HCEC 1CT (cell line): Measurements from ENCODE around the gene CAMK2D.
"Not testable (repeated sequence)": the region's sequence is repeated elsewhere in the genome, so short reads cannot be mapped to it uniquely, and the experiment has no call there.

ENCODE experiments used
- DNase-seq: peaks from one replicate; pipeline ENCODE4 v3.0.0-alpha.2; 2017

CAMK2D gene

DNA sequence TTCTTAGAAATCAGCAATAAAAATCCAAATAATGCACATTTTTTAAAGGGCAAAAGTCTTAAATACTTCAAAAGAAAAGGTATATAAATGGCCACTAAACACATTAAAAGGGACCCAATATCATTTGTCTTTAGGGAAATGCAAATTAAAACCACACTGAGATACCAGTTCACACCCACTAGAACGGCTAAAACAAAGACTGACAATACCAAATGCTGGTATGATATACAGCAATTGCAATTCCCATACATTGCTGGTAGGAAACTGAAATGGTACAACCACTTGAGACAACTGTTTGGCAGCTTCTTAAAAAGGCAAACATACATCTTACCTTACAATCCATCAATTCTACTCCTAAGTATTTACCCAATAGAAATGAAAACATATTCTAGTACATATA, 33.7 kb downstream of the CAMK2D start:
- DNase-seq, result no peak

DNA sequence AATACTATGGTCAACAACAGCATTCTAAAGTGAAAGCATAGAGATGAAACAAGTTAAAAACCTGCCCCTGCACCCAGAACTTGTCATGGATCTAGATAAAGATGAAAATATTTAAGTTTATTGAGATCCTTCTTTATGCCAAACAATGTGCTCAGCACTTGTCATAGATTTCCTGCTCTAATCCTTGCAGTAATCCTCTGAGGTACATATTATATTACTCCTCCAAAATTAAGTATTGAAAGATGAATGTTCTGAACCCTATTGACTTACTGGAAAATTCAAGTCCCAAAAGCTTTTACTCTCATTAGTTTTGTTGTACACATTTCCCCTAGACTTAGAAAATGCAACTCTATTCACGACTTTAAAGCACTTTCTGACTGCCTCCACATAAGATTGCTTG, 35.6 kb downstream of the CAMK2D start:
- no peak for DNase-seq

DNA sequence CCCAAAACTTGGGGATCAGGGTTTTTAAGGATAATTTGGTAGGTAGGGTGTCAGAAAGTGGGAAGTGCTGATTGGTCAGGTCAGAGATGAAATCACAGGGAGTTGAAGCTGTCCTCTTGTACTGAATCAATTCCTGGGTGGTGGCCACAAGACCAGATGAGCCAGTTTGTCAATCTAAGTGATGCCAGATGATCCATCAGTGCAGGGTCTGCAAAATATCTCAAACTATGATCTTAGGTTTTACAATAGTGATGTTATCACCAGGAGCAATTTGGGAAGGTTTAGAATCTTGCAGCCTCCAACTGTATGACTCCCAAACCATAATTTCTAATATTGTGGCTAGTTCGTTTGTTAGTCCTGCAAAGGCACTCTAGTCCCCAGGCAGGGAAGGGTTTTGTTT, 43.3 kb downstream of the CAMK2D start:
- DNase-seq, result no peak

DNA sequence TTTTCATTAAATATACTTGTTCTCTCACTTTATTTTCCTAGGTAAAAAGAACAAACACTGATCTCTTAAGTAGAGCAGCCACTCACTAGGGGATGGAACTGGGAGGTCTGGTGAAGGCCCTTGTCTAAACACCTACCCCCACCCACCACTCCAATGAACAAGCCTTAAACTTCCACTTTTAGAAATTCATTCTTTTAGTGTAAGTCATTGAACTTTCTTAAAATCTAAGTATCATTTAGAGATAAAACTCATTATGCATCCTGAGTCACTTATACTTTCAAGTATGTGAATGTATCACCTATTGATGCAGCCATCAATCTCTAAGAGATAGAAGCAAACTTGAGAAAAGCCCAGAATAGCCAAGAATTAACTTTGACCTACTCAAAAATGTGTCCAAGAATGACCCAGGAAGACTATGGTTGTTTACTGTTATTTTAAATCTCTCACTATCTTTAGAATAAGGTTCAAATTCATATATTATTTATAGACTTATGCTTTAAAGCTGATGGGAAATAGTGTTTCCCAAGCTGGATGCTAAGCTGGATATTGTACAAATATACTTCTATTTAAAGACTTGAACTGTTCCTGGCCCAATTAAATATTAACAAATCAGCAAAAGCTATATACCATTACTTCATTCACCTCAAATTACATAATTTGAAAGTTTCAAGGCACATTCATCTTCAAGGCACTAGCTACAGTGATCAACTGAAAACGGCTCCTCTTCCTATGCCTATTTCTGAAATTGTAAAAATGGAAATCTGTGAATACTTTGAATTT, 49.5 kb downstream of the CAMK2D start:
- DNase-seq, result no peak

DNA sequence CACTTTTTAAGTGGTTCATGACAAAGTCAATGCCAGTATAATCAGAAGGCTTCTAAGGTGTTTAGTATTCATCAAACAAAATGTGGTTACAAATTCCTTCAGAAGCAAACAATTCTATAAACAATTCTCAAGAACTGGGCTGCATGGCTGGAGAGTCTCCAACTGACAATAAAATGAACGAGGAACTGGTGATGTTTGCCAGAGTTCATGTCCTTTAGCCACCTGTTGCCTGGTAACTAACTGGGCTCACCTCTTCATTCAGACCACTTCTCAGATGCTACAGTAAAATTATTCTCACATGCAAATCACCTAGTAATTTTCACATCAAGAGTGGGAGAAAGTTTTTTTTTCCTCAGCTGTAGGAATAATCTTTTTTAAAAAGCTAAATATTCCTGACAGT, 53.3 kb downstream of the CAMK2D start:
- DNase-seq, result peak; percentile 13

DNA sequence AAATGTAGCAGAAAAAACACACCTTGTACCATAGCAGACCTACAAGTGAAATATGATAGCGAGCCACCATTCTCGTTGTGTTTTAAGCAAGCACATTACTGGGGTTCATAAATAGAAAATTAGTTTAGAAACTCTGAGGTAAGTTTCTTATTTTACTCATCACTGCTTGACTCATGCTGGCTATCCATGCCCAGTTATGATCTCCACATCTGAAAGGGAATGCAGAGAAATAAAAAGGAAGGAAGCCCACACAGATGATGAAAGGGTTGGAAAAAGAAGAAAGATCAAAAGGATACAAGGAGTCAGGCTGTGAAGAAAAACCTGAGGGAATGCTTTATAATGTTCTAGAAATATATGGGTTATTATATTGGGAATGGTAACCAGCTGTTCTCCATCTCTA, 54.5 kb downstream of the CAMK2D start:
- peak; percentile 41 for DNase-seq

DNA sequence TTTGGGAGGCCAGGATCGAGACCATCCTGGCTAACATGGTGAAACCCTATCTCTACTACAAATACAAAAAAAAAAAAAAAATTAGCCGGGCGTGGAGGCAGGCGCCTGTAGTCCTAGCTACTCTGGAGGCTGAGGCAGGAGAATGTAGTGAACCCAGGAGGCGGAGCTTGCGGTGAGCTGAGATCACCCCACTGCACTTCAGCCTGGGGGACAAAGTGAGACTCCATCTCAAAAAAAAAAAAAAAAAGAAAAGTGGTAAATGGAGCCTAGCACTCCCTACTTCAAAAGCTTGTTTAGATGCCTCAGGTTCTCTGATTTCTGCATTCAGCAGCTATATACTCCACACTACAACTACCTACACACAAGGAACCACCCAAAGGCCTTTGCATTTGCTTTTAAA, 56.4 kb downstream of the CAMK2D start:
- not testable (repeated sequence) for DNase-seq

DNA sequence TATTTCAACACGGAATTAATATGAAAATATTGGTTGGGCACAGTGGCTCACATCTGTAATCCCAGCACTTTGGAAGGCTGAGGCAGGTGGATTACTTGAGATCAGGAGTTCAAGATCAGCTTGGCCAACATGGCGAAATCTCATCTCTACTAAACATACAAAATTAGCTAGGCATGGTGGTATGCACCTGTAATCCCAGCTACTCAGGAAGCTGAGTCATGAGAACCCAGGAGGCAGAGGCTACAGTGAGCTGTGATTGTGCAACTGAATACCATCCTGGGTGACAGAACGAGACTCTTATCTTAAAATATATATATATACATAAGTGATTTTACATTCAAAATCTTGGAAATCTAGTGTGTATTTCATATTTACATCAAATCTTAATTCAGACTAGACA, 58.9 kb downstream of the CAMK2D start:
- peak; percentile 60 for DNase-seq

DNA sequence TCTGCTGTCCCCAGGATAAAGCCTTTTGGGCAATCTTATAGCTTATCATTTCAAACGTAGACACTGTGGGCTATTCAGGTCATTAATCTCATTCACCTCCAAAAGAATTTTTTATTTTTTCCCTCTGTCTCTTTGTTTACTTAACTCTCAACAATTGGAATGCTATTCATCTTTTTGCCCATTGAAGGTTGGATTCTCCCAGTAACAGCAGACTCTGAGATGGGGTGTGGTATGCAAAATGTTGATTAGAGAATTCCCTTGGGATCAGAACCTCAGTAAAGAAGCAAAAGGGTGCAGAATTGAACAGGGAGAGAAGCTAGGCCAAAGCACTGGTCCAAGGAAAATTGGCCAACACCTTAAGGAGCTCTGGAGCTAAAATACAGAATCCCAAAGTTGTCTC, 60.4 kb downstream of the CAMK2D start:
- DNase-seq, result no peak

DNA sequence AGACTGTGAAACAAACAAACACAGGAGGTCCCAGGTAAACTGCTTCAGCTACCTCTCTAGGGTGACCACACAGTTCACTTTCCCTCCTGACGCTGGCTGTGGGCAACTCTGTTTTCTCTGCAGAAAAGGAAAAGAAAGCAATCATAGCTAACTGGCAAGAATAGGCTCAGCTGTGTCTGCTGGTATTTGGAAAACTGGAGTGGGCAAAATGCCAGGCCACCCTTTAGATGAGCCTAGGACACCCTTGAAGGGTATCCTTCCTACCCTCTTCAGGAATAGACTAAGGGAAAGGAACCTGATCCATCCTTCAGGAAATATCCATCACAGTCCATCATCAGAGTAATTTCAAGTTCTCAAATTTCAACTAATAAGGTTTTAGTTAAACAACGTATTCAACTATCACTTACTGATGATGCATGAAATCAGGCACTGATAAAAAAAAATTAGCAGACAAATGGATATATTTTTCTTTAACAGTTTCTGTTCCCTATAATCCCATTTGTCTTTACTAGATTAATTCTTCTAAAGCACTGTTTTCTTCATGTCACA, 60.9 kb downstream of the CAMK2D start:
- no peak for DNase-seq

DNA sequence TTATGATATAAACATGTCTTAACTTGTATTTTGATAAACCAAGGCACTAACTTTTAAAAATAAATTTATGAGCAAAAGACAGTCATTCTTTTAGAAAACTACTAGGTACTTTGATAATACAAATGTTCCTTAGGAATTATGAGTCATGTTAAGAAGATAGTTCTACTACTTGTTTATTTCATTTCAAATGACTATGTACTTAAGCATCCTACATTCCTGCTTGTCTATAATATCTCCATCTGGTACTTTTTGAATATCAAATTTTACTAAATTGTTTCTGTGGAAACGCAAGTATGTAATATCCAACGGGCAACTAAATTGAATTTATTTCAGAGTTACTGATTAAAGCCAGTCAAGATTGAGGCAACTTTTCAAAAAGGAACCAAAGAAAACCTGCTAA, 61.8 kb downstream of the CAMK2D start:
- DNase-seq, result peak; percentile 67

DNA sequence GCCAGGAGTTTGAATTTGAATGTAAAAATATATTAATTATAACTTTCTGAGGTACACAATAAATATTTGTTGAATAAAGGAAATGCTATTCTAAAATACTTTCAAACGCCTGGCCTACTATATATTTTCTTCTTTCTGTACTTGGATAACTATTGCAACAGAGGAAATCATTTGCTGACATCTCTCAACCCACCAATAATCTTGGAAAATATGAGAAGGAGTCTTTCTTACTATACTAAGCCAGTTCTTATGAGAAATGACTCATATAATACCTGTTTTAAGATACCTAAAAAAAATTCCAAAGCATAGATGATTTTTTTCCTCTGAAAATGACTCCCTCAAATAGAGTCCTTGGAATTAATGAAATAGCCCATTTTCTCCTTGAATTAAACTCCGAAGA, 64.1 kb downstream of the CAMK2D start:
- DNase-seq, result no peak

DNA sequence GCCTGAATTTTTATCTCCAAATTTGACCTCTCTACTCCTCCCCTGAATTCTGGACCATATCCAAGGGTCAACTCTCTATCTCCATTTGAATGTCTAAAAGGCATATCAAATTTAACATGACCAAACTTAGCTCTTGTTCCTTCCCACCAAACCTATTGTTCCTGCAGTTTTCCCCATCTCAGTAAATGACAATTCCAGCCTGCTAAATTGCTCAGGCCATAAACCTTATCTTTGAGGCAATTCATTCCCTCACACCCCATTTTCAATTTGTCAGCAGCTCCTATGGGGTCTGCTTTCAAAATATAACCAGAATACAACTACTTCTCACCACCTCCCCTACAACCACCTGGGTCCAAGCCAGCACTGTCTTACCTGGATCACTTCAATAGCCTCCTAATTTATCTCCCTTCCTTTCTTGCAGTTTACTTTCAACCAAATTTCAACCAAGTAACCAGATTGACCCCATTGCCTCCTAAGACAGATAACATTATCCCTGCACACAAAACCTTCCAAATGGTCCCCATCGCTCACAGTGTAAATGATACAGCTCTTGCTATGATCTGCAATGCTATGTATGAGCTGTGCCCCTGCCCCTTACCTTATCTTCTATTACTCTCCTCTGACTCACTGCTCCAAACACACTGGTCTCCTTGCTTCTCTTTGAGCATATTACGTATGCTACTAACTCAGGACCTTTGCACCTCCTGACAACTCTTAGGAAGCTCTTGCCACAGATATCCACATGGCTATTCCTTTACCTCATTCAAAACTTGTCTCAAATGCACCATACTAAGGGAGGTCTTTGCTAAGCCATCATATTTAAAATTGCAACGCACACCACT, 66.0 kb downstream of the CAMK2D start:
- DNase-seq, result no peak

DNA sequence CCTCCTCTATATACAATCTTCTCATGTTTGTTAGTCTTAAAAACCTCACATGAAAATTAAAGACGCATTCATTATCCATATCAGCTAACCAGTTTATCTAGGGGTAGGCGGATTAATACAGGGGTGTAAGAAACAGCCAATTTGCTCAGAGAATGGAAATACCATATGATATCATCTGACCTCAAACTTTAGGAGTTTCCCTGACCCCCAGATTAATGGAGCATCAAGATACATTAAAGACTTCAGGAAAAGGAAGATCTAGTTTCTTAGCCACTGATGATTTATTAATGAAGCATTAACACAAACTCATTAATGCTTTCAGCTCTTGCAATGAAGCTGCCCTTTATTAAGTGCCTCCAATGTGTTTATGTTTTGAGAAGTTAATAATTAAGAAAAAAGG, 67.5 kb downstream of the CAMK2D start:
- no peak for DNase-seq

DNA sequence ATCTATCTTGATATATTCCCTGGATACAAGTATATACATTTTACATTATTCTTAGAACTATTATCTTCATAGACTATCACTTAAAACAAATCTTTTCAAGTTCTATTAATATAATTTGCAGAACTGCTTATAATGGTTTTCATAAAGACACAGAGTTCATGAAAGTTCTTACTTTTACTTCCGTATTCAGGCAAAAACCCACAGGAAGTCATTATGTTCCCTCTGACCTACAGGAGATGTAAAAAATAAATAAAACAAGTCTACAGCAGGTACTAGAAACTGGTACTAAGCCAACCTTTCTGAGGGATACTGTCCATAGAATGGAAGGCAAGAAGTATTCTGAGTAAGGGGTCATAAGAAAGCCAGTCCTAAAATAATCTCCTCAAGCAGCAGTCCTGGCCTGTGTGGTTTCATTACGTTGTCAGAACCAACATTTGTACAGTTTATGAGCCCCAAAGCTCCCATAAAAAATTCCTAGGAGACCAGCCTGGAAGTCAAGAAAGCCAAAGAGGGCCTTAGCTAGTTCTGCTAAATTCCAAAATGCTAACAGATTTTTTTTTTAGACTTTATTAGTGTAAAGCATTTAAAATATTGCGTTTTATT, 68.6 kb downstream of the CAMK2D start:
- no peak for DNase-seq

DNA sequence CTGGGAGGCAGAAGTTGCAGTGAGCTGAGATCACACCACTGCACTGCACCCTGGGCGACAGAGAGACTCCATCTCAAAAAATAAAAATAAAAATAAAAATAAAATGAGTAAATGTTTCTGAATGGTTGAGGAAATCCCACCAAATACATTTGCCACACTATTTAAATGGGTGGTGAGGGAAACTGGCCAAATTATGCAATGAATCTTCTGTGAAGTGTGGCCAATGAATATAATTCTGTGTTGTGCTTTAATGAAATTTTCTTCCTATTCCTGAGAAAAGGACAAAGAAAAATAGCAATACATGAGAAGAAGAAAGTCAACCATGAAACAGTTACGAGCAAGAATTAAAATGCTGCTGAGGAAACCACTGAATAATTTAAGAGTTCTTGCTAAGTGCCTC, 69.9 kb downstream of the CAMK2D start:
- no peak for DNase-seq

DNA sequence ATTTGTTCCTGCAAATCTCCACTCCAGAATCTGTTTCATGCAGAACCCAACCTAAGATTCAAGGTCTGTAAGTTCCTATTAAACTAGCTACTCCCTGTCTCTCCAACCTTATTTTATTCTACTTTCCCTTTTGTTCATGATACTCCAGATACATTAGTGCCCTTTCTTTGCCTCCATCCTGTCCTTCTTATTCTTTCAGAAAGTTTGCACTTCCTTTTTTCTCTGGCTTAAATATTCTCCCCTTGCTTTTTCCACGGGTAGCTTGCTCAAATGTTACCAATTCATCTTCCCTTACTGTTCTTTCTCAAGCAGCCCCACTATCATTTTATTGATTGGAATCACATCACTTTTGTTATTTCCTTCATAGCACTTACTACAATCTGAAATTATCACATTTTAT, 72.1 kb downstream of the CAMK2D start:
- DNase-seq, result no peak

DNA sequence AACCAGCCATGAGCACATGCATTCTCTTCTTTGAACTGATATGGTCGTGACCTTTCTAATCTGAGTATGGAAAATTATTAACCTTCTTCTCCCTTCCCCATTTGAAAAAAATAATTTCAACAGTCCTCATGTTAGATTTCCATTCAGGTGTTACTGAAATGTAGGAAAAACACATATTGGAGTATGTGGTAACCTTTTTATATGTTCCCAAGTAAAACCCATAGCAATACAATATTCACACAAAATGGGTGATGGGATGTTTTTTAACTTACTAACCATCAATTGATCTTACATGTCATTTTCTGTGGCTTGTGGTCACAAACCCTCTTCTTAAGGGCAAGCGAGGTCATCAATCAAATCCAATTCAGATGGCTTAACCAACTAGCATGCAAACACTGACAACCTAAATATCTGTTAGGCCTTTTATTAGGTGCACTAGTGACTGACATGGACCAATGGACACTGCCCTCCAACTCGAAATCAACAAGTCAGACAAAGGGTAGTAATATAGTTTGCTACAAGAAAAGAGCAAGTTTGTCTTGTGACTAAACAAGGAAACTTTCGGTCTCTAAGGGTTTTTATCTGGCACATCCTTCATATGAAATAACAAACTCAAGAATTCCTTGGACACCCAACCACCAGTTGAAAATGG, 74.3 kb downstream of the CAMK2D start:
- DNase-seq, result no peak

DNA sequence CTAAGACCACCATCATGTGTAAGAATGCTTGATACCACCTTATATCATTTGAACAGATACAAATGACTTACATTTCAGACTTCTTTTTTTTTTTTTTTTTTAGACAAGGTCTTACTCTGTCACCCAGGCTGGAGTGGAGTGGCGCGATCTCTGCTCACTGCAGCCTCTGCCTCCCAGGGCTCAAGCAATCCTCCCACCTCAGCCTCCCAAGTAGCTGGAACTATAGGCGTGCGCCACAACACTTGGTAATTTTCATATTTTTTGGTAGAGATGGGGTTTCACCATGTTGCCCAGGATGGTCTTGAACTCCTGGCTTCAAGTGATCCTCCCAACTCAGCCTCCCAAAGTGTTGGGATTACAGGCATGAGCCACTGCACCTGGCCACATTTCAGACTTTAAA, 76.4 kb downstream of the CAMK2D start:
- not testable (repeated sequence) for DNase-seq

DNA sequence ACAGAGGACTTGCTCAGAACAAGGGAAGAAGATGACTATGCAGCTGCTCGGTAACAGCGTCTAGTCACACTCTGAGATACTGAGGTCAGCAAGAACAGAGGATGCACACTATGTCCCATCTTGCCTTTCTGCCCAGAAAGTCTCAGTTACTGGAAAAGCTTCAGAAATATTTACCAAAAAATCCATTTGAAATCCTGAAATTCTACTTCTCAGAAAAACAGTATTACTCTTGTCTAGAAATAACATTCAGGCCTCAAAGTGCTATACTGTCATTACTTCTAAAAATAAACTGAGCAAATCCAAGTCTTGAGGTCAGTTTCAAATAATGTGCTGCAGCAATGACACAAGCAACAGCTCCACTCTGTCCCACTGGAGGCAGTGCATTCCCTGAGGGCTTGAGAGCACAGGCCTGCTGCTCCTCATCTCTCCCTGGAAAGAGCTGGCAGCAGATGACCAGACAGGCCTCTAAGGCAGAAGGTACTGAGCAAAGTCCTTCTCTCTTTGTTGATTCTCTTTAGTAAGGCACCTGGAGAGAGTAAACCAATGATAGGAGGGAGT, 76.9 kb downstream of the CAMK2D start:
- peak; percentile 57 for DNase-seq

DNA sequence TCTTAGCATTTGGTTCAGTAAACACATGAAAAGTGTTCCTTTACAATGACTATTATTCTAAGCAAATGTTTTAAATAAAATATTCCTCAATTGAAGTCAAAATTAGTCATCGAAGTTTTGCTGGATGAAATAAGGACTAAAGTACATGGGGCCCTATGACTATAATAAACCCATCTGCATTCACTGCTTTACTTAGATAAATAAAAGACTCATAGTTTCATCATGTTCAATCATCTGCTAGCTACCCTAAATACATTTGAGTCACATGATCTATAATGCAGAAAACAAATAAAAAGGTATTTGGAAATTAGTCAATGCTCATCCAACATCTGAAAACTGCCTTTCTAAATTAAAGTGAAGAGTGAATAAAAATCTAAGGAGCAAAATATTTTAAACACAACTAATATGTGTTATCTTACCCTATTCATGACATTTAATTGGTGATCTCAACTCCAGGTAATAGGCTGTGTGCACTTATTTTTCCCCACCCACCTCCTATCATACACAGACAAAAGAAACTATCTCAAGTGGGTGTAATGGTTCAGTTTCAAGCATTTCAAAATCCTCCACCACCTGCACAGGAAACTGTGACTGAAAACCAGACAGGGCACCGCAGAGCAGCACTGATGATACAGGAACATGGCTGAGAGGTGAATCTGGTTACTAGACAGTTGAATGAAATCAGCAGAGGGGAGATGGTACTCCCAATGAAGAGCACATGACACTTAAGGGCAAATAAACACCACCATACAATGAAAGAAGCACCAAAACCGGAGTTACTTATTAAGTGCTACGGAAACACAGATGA, 78.6 kb downstream of the CAMK2D start:
- peak; percentile 80 for DNase-seq

DNA sequence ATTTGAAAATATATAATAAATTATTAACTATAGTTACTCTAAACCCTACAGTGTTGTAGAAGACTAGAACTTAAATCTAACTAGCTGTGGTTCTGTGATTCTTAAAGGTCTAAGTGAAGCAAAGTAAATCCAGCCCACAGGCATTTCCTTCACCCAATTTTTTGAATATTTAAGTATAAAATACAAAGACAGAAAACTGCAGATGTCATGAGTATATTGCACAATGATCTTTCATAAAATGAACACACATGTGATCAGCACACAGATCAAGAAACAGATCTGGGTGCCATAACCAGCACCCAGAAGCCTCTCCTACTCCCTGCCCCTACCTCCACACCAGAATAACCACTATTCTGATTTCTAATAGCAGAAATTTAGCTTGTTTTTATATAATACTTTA, 82.9 kb downstream of the CAMK2D start:
- no peak for DNase-seq
